Limb (tissue), 2 donors: ENCODE data around the gene LIME1.

Source experiments
- DNase-seq, 2 donors: peaks; one replicate each; pipeline ENCODE4 v3.0.0-alpha.2; 2016; ENCODE audit errors: extremely low spot score in 2 of 2

LIME1 gene

GRCh38 chr20:63737945-63738686 lies 1.7 kb downstream of the LIME1 start:
- no peak for DNase-seq

- peak; percentile 31 to 70 for DNase-seq
Observed at GRCh38 chr20:63738687-63739129, 2.2 kb downstream of the LIME1 start.

GRCh38 chr20:63739130-63740069 lies 2.9 kb downstream of the LIME1 start, which contains the start of gene SLC2A4RG:
Gene SLC2A4RG, plus strand, starts transcription at chr20:63739776. Its CDS starts 137 bp downstream, at chr20:63739913.
- DNase-seq: peak; percentile 71 to 84

- peak; percentile 15 to 74 for DNase-seq
Observed at GRCh38 chr20:63740070-63740626, 3.7 kb downstream of the LIME1 start.

DNA sequence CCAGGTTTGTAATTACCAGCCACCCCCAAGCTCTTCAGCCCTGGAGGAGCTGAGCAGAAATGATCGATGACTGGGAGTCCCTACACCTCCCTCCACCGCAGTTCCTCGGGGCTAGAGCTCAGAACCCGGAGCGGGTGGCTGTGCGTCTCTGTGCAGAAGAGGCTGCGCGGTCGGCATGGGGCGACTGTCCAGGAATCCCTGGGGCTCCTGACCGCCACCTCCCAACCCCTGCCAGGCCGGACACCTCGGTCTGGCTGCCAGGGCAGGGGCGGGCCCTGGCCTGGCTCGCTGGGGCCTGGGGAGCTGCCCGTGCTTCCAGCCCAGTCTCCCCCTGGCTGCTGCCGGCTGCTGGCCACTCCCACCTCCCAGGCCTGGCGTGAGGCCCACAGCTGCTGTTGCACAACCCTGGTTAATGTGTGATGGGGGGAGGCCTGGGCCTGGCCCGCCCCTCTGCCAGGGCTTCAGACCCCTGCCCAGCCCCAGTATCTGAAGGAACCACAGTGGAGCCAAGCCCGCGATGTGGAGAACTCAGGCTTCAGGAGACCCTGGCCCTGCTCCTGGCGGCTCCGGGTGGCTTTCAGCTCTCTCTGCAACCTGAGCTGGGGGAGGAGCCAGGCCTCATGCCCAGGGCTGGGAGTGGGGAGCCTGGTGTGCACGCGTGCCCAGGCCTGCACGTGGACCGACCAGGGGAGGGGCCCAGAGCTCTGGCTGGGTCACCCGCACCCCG lies 4.3 kb downstream of the LIME1 start:
- DNase-seq: peak; percentile 86 to 92

- DNase-seq: no peak
Observed at GRCh38 chr20:63741354-63741675, 4.9 kb downstream of the LIME1 start.

- DNase-seq: no peak
Observed at GRCh38 chr20:63741676-63742380, 5.4 kb downstream of the LIME1 start.

GRCh38 chr20:63742381-63743024 lies 6.0 kb downstream of the LIME1 start:
- no peak for DNase-seq

DNA sequence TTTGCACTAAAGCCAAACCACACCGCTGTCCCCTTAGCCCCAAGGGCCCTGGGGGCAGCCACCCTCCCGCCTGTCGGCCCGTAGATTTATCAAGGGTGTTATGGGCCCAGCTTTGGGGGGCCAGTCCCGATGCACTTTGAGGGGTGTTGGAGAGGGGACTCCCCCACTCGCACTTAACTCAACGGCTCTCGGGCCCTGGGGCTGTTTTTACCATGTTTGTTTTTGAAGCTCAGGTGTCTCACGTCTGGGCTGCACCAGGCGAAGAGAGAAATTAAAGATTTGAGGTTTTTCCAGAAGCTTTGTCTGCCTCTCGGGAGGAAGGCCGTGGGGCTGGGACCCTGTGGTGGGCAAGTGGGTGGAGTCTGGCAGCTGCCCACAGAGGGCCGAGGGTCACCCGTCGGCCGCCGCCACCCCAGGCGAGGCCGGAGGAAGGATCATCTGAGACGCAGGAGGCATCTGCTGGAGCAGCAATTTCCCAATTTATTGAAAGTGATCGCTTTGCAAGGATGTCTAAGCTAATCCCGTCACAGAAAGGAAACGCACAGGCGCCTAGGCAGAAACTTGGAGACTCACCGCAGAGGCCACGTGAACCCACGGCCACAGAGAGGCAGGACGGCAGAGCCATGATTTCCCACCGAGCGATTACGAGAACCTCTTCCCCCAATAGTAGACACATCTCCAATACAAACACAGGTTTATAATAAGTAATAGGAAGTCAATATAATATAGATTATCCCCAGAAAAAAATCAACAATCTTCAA lies 6.9 kb downstream of the LIME1 start:
- DNase-seq: no peak

DNA sequence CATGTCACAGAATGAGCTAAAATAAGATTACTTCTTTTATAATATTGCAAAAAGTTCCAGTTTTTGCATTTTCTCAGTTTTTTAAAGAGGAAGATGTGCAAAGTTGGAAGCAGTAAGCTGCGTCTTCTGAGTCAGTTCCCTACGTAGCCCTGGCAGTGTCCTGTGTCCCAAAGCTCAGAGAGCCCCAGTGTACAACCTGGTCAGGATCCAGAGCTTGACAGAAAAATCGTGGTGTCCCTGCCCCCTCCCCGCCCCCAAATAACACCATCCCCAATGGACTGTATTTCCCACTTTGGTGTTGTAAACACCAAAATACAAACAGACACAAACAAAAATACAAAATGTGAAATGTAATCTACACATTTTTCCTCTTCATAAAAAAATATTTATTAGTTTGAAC lies 7.7 kb downstream of the LIME1 start:
- DNase-seq: no peak

GRCh38 chr20:63744574-63745423 lies 8.3 kb downstream of the LIME1 start:
- peak in 1 of 2 donors; percentile 20 for DNase-seq

DNA sequence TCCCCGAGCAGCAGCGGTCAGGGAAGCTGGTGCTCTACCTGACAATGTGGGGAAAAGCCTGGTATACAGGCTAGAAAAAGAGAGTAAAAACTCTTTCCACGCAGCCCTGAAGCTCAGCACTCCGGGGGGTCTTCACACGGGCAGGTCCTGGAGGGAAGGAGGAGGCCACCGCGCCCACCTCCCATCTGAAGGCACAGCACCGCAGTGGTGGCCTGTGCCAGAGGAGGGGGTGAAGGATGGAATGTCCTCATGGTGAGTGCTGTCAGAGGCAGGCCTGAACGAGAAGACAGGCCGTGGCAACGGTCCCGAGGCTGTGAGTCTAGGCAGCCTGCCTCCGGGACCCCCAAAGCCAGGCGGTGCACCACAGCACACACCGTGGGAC lies 9.0 kb downstream of the LIME1 start:
- DNase-seq: peak in 1 of 2 donors; percentile 20

- no peak for DNase-seq
Observed at GRCh38 chr20:63745961-63746731, 9.7 kb downstream of the LIME1 start.

DNA sequence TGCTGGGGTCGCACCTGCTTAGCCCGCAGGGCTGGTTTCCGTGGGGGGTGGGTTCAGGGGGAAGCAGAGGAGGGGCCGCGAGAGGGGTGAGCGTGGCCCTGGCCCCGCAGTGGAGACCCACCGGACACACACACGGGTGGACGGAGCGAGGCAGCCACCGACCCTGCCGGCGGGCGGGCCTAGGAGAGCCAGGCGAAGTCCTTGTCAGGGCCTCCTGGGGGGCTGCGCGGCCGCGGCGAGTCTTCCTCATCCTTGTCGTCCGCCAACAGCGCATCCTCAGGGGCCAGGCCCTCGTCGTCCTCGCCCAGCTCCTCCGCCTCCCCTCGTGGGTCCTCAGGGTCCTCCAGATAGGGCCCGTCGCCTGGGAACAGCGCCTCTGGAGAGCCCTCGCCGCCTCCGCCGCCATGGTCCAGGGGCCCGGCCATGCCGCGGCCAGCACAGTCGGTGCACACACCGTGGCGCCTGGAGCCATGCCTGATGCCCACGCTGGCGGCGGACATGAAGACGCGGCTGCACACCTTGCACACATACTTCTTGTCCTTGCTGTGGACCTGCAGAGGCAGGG lies 10.4 kb downstream of the LIME1 start:
- no peak for DNase-seq

DNA sequence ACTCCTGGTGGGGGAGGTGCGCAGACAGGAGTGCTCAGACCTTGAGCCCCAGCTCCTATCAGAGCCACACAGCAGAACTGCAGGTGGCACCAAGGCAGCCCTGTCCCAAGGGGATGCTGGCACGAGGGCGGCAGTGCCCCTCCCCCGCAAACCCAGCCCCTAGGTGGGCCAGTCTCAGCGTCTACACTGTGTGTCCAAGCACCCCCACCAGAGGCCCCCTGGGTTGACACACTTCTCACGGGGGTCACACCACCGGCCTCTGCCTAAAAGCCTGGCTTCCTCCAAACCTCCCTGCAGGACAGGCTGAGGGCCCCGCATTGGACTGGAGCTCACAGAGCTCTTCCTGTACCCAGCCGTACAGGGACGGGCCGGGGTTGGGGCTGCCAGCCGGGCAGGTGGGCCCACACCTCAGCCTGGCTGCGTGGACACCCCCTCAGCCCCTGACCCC lies 11.2 kb downstream of the LIME1 start:
- no peak for DNase-seq

GRCh38 chr20:63748070-63748933 lies 11.8 kb downstream of the LIME1 start:
- DNase-seq: no peak

- no peak for DNase-seq
Observed at GRCh38 chr20:63748934-63749270, 12.4 kb downstream of the LIME1 start.
